ENCODE results near the gene ALDH3A2.
"Not testable (repeated sequence)": the region's sequence is repeated elsewhere in the genome, so short reads cannot be mapped to it uniquely, and the experiment has no call there.

ALDH3A2 gene

GRCh38 chr17:19678581-19679453 lies 30.3 kb downstream of the ALDH3A2 start:
- DNase-seq (ENCODE audit: low read depth in 2 of 2): no peak

GRCh38 chr17:19683117-19683516 lies 34.6 kb downstream of the ALDH3A2 start:
- no peak for DNase-seq (ENCODE audit: low read depth in 2 of 2)

GRCh38 chr17:19684909-19685580 lies 36.5 kb downstream of the ALDH3A2 start:
- DNase-seq (ENCODE audit: low read depth in 2 of 2): not testable (repeated sequence)

GRCh38 chr17:19686400-19687090 lies 38.0 kb downstream of the ALDH3A2 start:
- DNase-seq (ENCODE audit: low read depth in 2 of 2): no peak

- no peak for DNase-seq (ENCODE audit: low read depth in 2 of 2)
These were observed 53.7 kb downstream of the ALDH3A2 start for GRCh38 chr17:19702217-19702641.

- DNase-seq (ENCODE audit: low read depth in 2 of 2): no peak
These were observed 54.7 kb downstream of the ALDH3A2 start for GRCh38 chr17:19703106-19703827.

GRCh38 chr17:19703828-19704613 lies 55.5 kb downstream of the ALDH3A2 start:
- no peak for DNase-seq (ENCODE audit: low read depth in 2 of 2)

- DNase-seq (ENCODE audit: low read depth in 2 of 2): no peak
These were observed 56.6 kb downstream of the ALDH3A2 start for GRCh38 chr17:19705201-19705600.

- no peak for DNase-seq (ENCODE audit: low read depth in 2 of 2)
These were observed 57.5 kb downstream of the ALDH3A2 start for GRCh38 chr17:19705771-19706770.

GRCh38 chr17:19706791-19707727 lies 58.5 kb downstream of the ALDH3A2 start:
- DNase-seq (ENCODE audit: low read depth in 2 of 2): no peak

- DNase-seq (ENCODE audit: low read depth in 2 of 2): no peak
These were observed 59.2 kb downstream of the ALDH3A2 start for GRCh38 chr17:19707728-19708221.

GRCh38 chr17:19708431-19709175 lies 60.1 kb downstream of the ALDH3A2 start:
- DNase-seq (ENCODE audit: low read depth in 2 of 2): no peak

GRCh38 chr17:19709841-19710240 lies 61.3 kb downstream of the ALDH3A2 start:
- no peak for DNase-seq (ENCODE audit: low read depth in 2 of 2)

GRCh38 chr17:19712436-19713004 lies 64.0 kb downstream of the ALDH3A2 start:
- DNase-seq (ENCODE audit: low read depth in 2 of 2): no peak

- DNase-seq (ENCODE audit: low read depth in 2 of 2): no peak
These were observed 64.9 kb downstream of the ALDH3A2 start for GRCh38 chr17:19713462-19713861.

GRCh38 chr17:19713901-19714361 lies 65.4 kb downstream of the ALDH3A2 start:
- DNase-seq (ENCODE audit: low read depth in 2 of 2): no peak
